Stimulated activated CD4-positive, alpha-beta T cell treated with anti-CD3 and anti-CD28 coated beads, Interleukin-1b, Interleukin-23, amount 100 ng/mL, for 24 hours (primary cell): ENCODE data around the gene RNF2.
"Not testable (repeated sequence)": the region's sequence is repeated elsewhere in the genome, so short reads cannot be mapped to it uniquely, and the experiment has no call there.

ENCODE experiments used
- DNase-seq, 4 experiments: peaks; one replicate each; pipeline ENCODE4 v3.0.0-alpha.2; 2020; ENCODE audit warnings: low read depth in 4 of 4, low spot score in 1 of 4

RNF2 gene

GRCh38 chr1:185044981-185045813, at the start of gene RNF2:
TSS of gene RNF2 (plus strand) at chr1:185045558. CDS start at chr1:185087554, 41,996 bp downstream.
- peak; percentile 38 to 64 (median 58) for DNase-seq

- not testable (repeated sequence) for DNase-seq
Measured at GRCh38 chr1:184999974-185000373, 45.4 kb upstream of the RNF2 start.

GRCh38 chr1:185001312-185001880, 44.0 kb upstream of the RNF2 start:
- not testable (repeated sequence) for DNase-seq

GRCh38 chr1:185008838-185009237, 36.5 kb upstream of the RNF2 start:
- no peak for DNase-seq

GRCh38 chr1:185010361-185010760, 35.0 kb upstream of the RNF2 start:
- DNase-seq, result no peak

- no peak for DNase-seq
Measured at GRCh38 chr1:185014941-185015340, 30.4 kb upstream of the RNF2 start.

- DNase-seq, result no peak
Measured at GRCh38 chr1:185015631-185016030, 29.7 kb upstream of the RNF2 start.

- DNase-seq, result no peak
Measured at GRCh38 chr1:185016880-185017279, 28.5 kb upstream of the RNF2 start.

- no peak for DNase-seq
Measured at GRCh38 chr1:185017338-185017737, 28.0 kb upstream of the RNF2 start.

GRCh38 chr1:185017966-185018365, 27.4 kb upstream of the RNF2 start:
- DNase-seq, result no peak

- DNase-seq, result no peak
Measured at GRCh38 chr1:185027252-185027882, 18.0 kb upstream of the RNF2 start.

- no peak for DNase-seq
Measured at GRCh38 chr1:185033686-185034085, 11.7 kb upstream of the RNF2 start.

GRCh38 chr1:185035258-185035657, 10.1 kb upstream of the RNF2 start:
- no peak for DNase-seq

- no peak for DNase-seq
Measured at GRCh38 chr1:185038813-185039376, 6.5 kb upstream of the RNF2 start.

GRCh38 chr1:185039726-185040407, 5.5 kb upstream of the RNF2 start:
- no peak for DNase-seq

GRCh38 chr1:185040408-185040735, 5.0 kb upstream of the RNF2 start:
- DNase-seq, result no peak

GRCh38 chr1:185041742-185042141, 3.6 kb upstream of the RNF2 start:
- no peak for DNase-seq

GRCh38 chr1:185042737-185043136, 2.6 kb upstream of the RNF2 start:
- DNase-seq, result no peak

- DNase-seq, result no peak
Measured at GRCh38 chr1:185044387-185044786, 971 bp upstream of the RNF2 start.

- peak in 3 of 4 experiments; percentile 9 to 22 (median 20) for DNase-seq
Measured at GRCh38 chr1:185045814-185046492, 595 bp downstream of the RNF2 start.

GRCh38 chr1:185046668-185047067, 1.3 kb downstream of the RNF2 start:
- DNase-seq, result no peak
